MCF 10A (cell line): ENCODE data around the gene KCNMA1. TPM values are rescaled to one million over a fixed set of nuclear protein-coding genes. Genes with fewer than 3 reads are reported as not detected.

Source experiments
- BruUV-seq: library from RNA; stranded (reverse); fragments of 400-500 nt; replicated peaks from 2 replicates; lab custom pipeline; 2021; lab: Mats Ljungman, UMichigan
- CTCF ChIA-PET: fragments of 300-600 bp; sonication (Branson Sonifier 250); formaldehyde crosslinking; extraction: SDS; loops from one replicate; lab custom pipeline; 2021; ENCODE audit warnings: antibody characterized with exemption, inconsistent platforms; lab: Yijun Ruan, JAX
- POLR2A ChIA-PET: fragments of 300-600, 350-650 bp; sonication (Branson Sonifier 250); formaldehyde crosslinking; extraction: SDS; loops from one replicate; lab custom pipeline; 2020; ENCODE audit warnings: antibody characterized with exemption, inconsistent platforms; lab: Yijun Ruan, JAX
- DNase-seq: peaks from one replicate; pipeline ENCODE4 v3.0.0-alpha.2; 2018; ENCODE audit not compliant: unreplicated experiment
- H3K27ac Mint-ChIP-seq: one replicate; pipeline ENCODE4 v1.8.0; 2022; ENCODE audit warnings: mild to moderate bottlenecking, low read depth, mixed read lengths; ENCODE audit not compliant: unreplicated experiment
- H3K27me3 Mint-ChIP-seq: one replicate; pipeline ENCODE4 v1.8.0; 2022; ENCODE audit warnings: mixed read lengths; ENCODE audit not compliant: insufficient read depth, unreplicated experiment
- H3K36me3 Mint-ChIP-seq: one replicate; pipeline ENCODE4 v1.8.0; 2022; ENCODE audit warnings: mild to moderate bottlenecking, moderate library complexity, mixed read lengths; ENCODE audit not compliant: insufficient read depth, unreplicated experiment
- H3K4me1 Mint-ChIP-seq: one replicate; pipeline ENCODE4 v1.8.0; 2022; ENCODE audit warnings: mixed read lengths; ENCODE audit not compliant: insufficient read depth, unreplicated experiment
- H3K4me3 Mint-ChIP-seq: one replicate; pipeline ENCODE4 v1.8.0; 2022; ENCODE audit warnings: mild to moderate bottlenecking, moderate library complexity, mixed read lengths; ENCODE audit not compliant: unreplicated experiment
- H3K9me3 Mint-ChIP-seq: one replicate; pipeline ENCODE4 v1.8.0; 2022; ENCODE audit warnings: mixed read lengths; ENCODE audit not compliant: unreplicated experiment
- CTCF ChIP-seq: fragments of 200-600 bp; IDR thresholded peaks from one replicate; pipeline ENCODE4 v1.8.0; 2022; ENCODE audit warnings: antibody characterized with exemption, mild to moderate bottlenecking; ENCODE audit not compliant: unreplicated experiment
- intact Hi-C: fragments of 100-400 bp; cut with micrococcal nuclease; formaldehyde crosslinking; loops from 2 replicates; pipeline ENCODE4 v1.14.1; 2022
- total RNA-seq: library from RNA; stranded (reverse); gene quantifications from 2 replicates; pipeline ENCODE4 v1.2.3, GENCODE V29; 2022

KCNMA1 gene
- total RNA-seq, 1 experiment from 2014 or later: 7.5 TPM

- TF ChIP-seq CTCF: no peak
- H3K36me3 Mint-ChIP-seq: no peaks in the 10 kb centered on the region
- BruUV-seq: no TSS peak
- H3K4me1 Mint-ChIP-seq: no peaks in the 10 kb centered on the region
- no peaks in the 10 kb centered on the region for H3K27me3 Mint-ChIP-seq
- no peak overlapping the region for H3K4me3 Mint-ChIP-seq
- H3K9me3 Mint-ChIP-seq: no peaks in the 10 kb centered on the region
- intact Hi-C loops: no loop called here
- no peak for DNase-seq
- no peak overlapping the region for H3K27ac Mint-ChIP-seq
- POLR2A ChIA-PET: no interaction called here
- CTCF ChIA-PET: interaction anchor here (1.3 kb wide), 1 partner anchor 9 kb away, joined by 3 read pairs; no protein-coding TSS in a partner anchor
Measured at GRCh38 chr10:77026148-77026547, 611.5 kb downstream of the KCNMA1 start.

- Mint-ChIP-seq H3K27me3 (no peaks in the 10 kb centered on the region), H3K9me3 (no peaks in the 10 kb centered on the region), H3K4me3 (no peak overlapping the region), H3K4me1 (no peaks in the 10 kb centered on the region), H3K27ac (peak overlapping the region; percentile 31), H3K36me3 (no peaks in the 10 kb centered on the region)
- BruUV-seq: no TSS peak
- TF ChIP-seq CTCF: no peak
- intact Hi-C loops: no loop called here
- ChIA-PET CTCF (no interaction called here), POLR2A (interaction anchor here (0.6 to 0.7 kb wide), 2 partner anchors 13 to 1548 kb away, joined by 3 to 5 read pairs; no protein-coding TSS in a partner anchor)
- DNase-seq: no peak
Measured at GRCh38 chr10:77024461-77024860, 613.1 kb downstream of the KCNMA1 start.

- Mint-ChIP-seq H3K4me1 (no peaks in the 10 kb centered on the region), H3K9me3 (no peaks in the 10 kb centered on the region), H3K4me3 (no peak overlapping the region), H3K36me3 (no peaks in the 10 kb centered on the region), H3K27ac (no peak overlapping the region), H3K27me3 (no peaks in the 10 kb centered on the region)
- TF ChIP-seq CTCF: no peak
- no peak for DNase-seq
- CTCF ChIA-PET: no interaction called here
- intact Hi-C loops: no loop called here
- no TSS peak for BruUV-seq
- POLR2A ChIA-PET: no interaction called here
Measured at GRCh38 chr10:77023396-77023795, 614.2 kb downstream of the KCNMA1 start.

GRCh38 chr10:77022671-77023070 lies 614.9 kb downstream of the KCNMA1 start:
- Mint-ChIP-seq H3K4me1 (no peaks in the 10 kb centered on the region), H3K4me3 (no peak overlapping the region), H3K27ac (no peak overlapping the region), H3K9me3 (no peaks in the 10 kb centered on the region), H3K36me3 (no peaks in the 10 kb centered on the region), H3K27me3 (no peaks in the 10 kb centered on the region)
- CTCF ChIA-PET: no interaction called here
- intact Hi-C loops: no loop called here
- no TSS peak for BruUV-seq
- no peak for DNase-seq
- no peak for TF ChIP-seq CTCF
- POLR2A ChIA-PET: interaction anchor here (0.6 kb wide), 1 partner anchor 94 kb away, joined by 3 read pairs; no protein-coding TSS in a partner anchor
